VCaP (cell line): ENCODE data around the gene SDC1.

Source experiments
- H3K27ac ChIP-seq: fragments of 450-650 bp; 2 replicates; pipeline ENCODE4 v1.5.1; 2017
- CTCF ChIP-seq: fragments of 450-650 bp; conservative IDR thresholded peaks from 2 replicates; pipeline ENCODE4 v1.5.1; 2017; ENCODE audit warnings: mild to moderate bottlenecking, moderate library complexity

SDC1 gene

DNA sequence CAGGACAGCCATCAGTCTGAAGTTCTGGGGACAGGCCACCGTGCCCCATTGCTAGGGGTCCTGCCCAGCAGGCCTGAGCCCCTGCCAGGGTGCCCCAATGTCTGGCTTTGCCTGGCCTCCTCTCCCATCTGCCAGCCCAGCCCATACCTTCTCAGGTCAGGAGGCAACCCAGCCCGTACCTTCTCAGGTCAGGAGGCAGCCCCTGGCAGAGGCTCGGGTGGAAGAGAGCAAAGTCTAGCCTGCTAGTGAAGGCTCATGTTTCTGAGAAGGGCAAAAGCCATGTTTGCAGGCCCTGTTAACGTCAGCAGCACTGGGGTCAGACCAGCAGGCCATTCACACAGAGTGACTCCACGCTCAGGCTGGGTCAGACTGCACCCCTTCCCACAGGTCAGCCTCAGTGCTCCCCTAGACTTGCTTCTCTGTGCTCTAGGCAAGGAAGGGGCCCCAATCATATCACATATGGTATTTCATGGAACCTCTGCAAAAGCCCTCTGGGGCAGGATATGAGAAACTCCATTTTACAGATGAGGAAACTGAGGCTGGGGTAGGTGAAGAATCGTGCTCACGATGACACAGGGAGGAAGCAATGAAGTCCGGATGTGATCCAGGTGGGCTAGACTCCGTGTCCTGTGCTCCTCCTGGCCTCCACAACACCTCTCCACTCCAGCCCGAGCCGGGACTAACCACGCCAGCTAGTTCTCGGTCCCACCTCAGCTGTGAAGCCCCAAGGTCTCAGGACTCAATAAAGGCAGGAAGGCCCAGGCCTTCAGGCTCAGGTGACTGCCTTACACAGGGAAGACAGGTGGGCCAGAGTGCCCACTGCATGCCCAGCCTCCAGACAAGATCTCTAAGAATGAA, 9.5 kb downstream of the SDC1 start:
- peak overlapping the region; percentile 76 for H3K27ac ChIP-seq
- TF ChIP-seq CTCF: no peak

GRCh38 chr2:20214566-20215182, 10.3 kb downstream of the SDC1 start:
- H3K27ac ChIP-seq: peak overlapping the region; percentile 76
- no peak for TF ChIP-seq CTCF

DNA sequence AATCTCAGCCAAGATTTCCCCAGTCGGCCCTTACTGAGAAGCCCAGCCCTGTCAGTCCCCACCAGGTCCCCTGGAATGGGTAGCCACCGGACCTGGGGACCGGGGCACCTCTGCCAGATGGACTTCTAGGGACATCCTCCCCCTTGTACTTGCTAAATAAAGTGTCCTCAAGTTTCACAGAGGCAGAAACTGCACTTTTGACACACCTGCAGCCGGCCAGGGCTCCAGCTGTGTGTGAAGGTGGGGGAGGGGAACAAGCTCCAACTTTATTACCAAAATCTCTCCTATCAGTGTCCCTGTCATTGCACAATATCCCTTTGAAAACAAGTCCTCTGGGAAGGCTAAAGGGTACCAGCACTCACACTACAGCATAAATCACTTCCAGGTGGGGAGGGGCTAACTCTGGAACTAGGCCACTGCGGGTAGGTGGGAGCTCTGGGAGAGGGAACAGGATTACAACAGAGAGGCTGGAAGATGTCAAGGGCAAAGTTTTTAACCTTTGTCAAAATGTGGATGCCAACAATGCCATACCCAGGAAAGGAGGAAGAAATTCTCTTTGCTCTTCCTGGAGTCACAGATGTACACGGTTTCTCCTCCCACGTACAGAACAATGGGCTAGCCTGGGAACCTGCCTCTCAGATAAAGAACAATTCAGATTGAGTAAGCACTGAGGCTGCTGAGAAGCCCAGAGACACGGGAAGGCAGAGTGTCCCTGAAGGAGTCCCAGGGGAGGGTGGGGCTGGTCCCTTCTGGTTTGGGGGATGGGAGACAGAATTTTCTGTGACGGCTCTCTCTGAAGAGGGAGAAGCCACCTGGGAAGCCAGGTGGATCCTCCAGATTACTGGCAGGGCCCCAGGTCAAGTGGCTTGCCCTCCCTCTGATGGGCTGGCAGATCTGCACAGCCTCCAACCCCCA, 11.0 kb downstream of the SDC1 start:
- no peak for TF ChIP-seq CTCF
- peak overlapping the region; percentile 76 for H3K27ac ChIP-seq

DNA sequence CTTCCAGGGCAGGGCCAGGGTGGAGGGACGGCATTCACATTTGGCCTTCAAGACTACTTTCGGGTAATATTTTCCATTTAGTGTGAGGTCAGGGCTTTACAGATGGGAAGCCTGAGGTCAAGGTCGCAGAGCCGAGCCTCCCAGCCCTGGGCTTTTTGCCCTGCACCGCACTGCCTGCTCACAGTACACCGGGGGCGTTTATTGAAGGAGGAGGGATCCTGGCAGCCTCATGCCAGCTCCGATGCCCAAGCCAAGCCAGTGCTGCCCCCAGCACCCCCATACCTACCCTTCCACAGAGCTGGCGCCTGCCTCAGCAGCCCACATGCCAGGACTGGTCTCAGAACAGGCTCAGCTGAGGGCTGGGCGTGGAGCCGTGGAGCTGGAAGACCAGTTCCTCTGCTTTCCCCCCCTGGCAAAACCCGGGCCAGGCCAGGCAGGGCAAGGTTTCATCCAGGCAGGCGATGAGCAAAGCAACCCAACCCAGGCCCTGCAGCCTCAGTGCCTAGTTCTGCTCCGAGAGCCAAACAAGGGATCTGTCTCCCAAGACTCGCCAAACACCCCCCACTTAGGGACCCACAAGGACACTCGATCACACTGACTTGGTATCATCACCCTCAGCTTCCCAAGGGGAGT, 11.9 kb downstream of the SDC1 start:
- peak overlapping the region; percentile 76 for H3K27ac ChIP-seq
- no peak for TF ChIP-seq CTCF

GRCh38 chr2:20212459-20212870, 12.5 kb downstream of the SDC1 start:
- H3K27ac ChIP-seq: peak overlapping the region; percentile 76
- TF ChIP-seq CTCF: no peak

DNA sequence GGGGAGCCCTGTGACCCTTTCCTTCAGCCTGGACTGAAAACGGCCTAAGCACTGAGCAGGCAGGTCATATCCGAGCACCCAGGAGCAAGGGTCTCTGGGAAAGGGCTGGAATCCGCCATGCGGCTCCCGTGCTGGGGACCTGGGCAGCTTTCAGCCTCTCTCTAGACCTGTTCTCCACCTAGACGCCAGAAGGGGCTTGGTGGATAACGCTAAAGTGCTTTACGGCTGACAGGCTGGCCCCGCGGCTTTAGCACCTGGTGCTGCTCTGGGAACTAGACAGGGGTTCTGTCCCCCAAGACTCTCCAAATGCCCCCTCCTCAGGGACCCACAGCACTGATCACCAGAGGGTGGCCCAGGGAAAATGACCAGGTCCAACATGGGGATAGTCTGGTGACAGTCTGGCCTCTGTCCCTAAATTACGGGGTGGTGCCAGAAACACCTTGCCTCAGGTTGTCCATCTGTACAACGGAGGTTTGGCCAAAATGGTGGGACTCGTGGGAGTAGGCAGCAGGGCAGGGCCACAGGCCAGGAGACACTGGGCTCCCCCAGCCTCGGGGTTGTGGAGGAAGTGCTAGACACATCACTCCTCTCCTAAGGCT, 13.0 kb downstream of the SDC1 start:
- TF ChIP-seq CTCF: no peak
- peak overlapping the region; percentile 76 for H3K27ac ChIP-seq
